ENCODE results near the gene TES. TPM values are rescaled to one million over a fixed set of nuclear protein-coding genes. Genes with fewer than 3 reads are reported as not detected.

TES gene
- total and polyA plus RNA-seq, 2 of the 13 experiments (the other 11 are each of a cell fraction or from before 2014, with no cell fraction given) = 21.6 to 23.0 TPM

GRCh38 chr7:116185450-116185849, 24.9 kb upstream of the TES start (continued):
- no peak for TF ChIP-seq CTCF (CRISPR knock-in tag; IDR thresholded peaks at IDR 0.05)
- TF ChIP-seq GATA4 (IDR thresholded peaks at IDR 0.05; ENCODE audit: borderline replicate concordance, low read depth) = no peak
- no peak for TF ChIP-seq HOXA9 (CRISPR knock-in tag; IDR thresholded peaks at IDR 0.05; ENCODE audit: borderline replicate concordance)
- no peak for TF ChIP-seq SP1 (IDR thresholded peaks at IDR 0.05)
- no peak for TF ChIP-seq SP1 (CRISPR knock-in tag; IDR thresholded peaks at IDR 0.05)
- TF ChIP-seq TBL1XR1 (IDR thresholded peaks at IDR 0.05; ENCODE audit: borderline replicate concordance, low read length, partially characterized antibody) = no peak
- no peak for TF ChIP-seq JARID2 (CRISPR knock-in tag; IDR thresholded peaks at IDR 0.05; ENCODE audit: insufficient replicate concordance)
- TF ChIP-seq FOSL1 (CRISPR knock-in tag; IDR thresholded peaks at IDR 0.05; ENCODE audit: borderline replicate concordance) = no peak
- no peak for TF ChIP-seq SMAD3 (CRISPR knock-in tag; IDR thresholded peaks at IDR 0.05)
- TF ChIP-seq ZNF564 (CRISPR knock-in tag; IDR thresholded peaks at IDR 0.05) = no peak

- intact Hi-C loops (cut with micrococcal nuclease; ENCODE audit: unreplicated experiment) (no loop called here), in situ Hi-C loops (cut with HindIII; ENCODE audit: extremely low pct_ligation_motif_present, low pct_unique_long_range_greater_than_20kb) (no loop called here)
- DNase-seq (ENCODE audit: low spot score) = no peak
- Histone ChIP-seq H2AFZ (ENCODE audit: low read length) (no peak overlapping the region), H3K4me2 (ENCODE audit: low read depth, low read length) (no peak overlapping the region), H3K4me3 (replicated peaks in 1 of 3; ENCODE audit: insufficient read depth in 1 of 3, low read depth in 2 of 3, low read length in 3 of 3) (no peak overlapping the region), H3K27me3 (ENCODE audit: control insufficient read depth in 1 of 2, insufficient read depth in 2 of 2, low read length in 2 of 2) (no peaks in the 10 kb centered on the region), H3K9ac (ENCODE audit: insufficient read depth, low read depth, low read length) (no peak overlapping the region), H3K9me3 (ENCODE audit: low read length) (peaks cover 8% of the 10 kb centered on the region), H3K4me1 (ENCODE audit: insufficient read depth, low read length) (no peaks in the 10 kb centered on the region), H3K27ac (ENCODE audit: extremely low read length, insufficient read depth, low read length) (no peak overlapping the region), H3K36me3 (replicated peaks in 1 of 2; ENCODE audit: control insufficient read depth in 1 of 2, insufficient read depth in 2 of 2, low read length in 2 of 2) (no peaks in the 10 kb centered on the region), H4K20me1 (ENCODE audit: insufficient read depth, low read length) (no peaks in the 10 kb centered on the region), H3K79me2 (ENCODE audit: insufficient read depth, low read length) (no peaks in the 10 kb centered on the region)
- BruUV-seq (replicated peaks) = no TSS peak
- no peak for ATAC-seq
- 61% methylated on average over 6 of the region's 6 CpGs for WGBS (ENCODE audit: low lambda C conversion rate)
- TF ChIP-seq POLR2G (IDR thresholded peaks at IDR 0.05; ENCODE audit: low read depth, low read length) (no peak), ZNF20 (CRISPR knock-in tag; IDR thresholded peaks at IDR 0.05) (no peak), CBX5 (CRISPR knock-in tag; IDR thresholded peaks at IDR 0.05; ENCODE audit: borderline replicate concordance) (no peak), PHF8 (CRISPR knock-in tag; IDR thresholded peaks at IDR 0.05) (no peak), ZBTB39 (CRISPR knock-in tag; IDR thresholded peaks at IDR 0.05) (no peak), POLR2AphosphoS5 (IDR thresholded peaks at IDR 0.05; ENCODE audit: low read depth, low read length) (no peak), RBAK (CRISPR knock-in tag; IDR thresholded peaks at IDR 0.05) (no peak), ZFYVE20 (CRISPR knock-in tag; IDR thresholded peaks at IDR 0.05; ENCODE audit: borderline replicate concordance, low read depth) (no peak), HMG20B (CRISPR knock-in tag; conservative IDR thresholded peaks at IDR 0.05) (no peak), TOPORS (CRISPR knock-in tag; IDR thresholded peaks at IDR 0.05) (no peak)
- POLR2A ChIA-PET = no interaction called here
- CTCF ChIA-PET (ENCODE audit: low intra/inter-chr PET ratio, low total read pairs) = no interaction called here
- FAIRE-seq = no peak
These were observed 24.4 kb upstream of the TES start for GRCh38 chr7:116185956-116186355.

Measured in HepG2 (cell line).